ENCODE data around the gene DPM2.

DPM2 gene

GRCh38 chr9:127943011-127943662 is 5.5 kb upstream of the DPM2 start:
- TF ChIP-seq RAD21 (IDR thresholded peaks at IDR 0.05; ENCODE audit: low read depth), result no peak
- no peak for TF ChIP-seq REST (IDR thresholded peaks at IDR 0.05; ENCODE audit: low read depth)
- no peak for TF ChIP-seq YY1 (IDR thresholded peaks at IDR 0.05; ENCODE audit: low read depth)
- no peak for TF ChIP-seq MAX (IDR thresholded peaks at IDR 0.05)
- no peak; the same call in 1 of the 2 replicates for TF ChIP-seq ZBTB7A (IDR thresholded peaks at IDR 0.05; ENCODE audit: low read depth)
- no peak for TF ChIP-seq CEBPB (IDR thresholded peaks at IDR 0.05)
- no peak for TF ChIP-seq FOXM1 (IDR thresholded peaks at IDR 0.05; ENCODE audit: borderline replicate concordance, low read depth)
- no peak for TF ChIP-seq USF1 (IDR thresholded peaks at IDR 0.05)
- no peak for TF ChIP-seq EGR1 (IDR thresholded peaks at IDR 0.05)
- no peak for TF ChIP-seq CREB1 (IDR thresholded peaks at IDR 0.05; ENCODE audit: low read depth)
- no peak for TF ChIP-seq TEAD4 (IDR thresholded peaks at IDR 0.05)
- no peak for TF ChIP-seq EP300 (IDR thresholded peaks at IDR 0.05; ENCODE audit: borderline replicate concordance)
- TF ChIP-seq NFIC (IDR thresholded peaks at IDR 0.05), result no peak

- peak; percentile 53; the same call in 1 of the 2 replicates for TF ChIP-seq RAD21 (IDR thresholded peaks at IDR 0.05; ENCODE audit: low read depth)
- TF ChIP-seq ZBTB7A (IDR thresholded peaks at IDR 0.05; ENCODE audit: low read depth), result peak; percentile 98
- no peak for TF ChIP-seq FOXM1 (IDR thresholded peaks at IDR 0.05; ENCODE audit: borderline replicate concordance, low read depth)
Measured at GRCh38 chr9:127942216-127943010, 4.8 kb upstream of the DPM2 start.

- TF ChIP-seq TAF1 (IDR thresholded peaks at IDR 0.05; ENCODE audit: low read depth), result no peak
- no peak for TF ChIP-seq MAX (IDR thresholded peaks at IDR 0.05)
- no peak for TF ChIP-seq EGR1 (IDR thresholded peaks at IDR 0.05)
- no peak for TF ChIP-seq EP300 (IDR thresholded peaks at IDR 0.05; ENCODE audit: borderline replicate concordance)
- no peak for TF ChIP-seq YY1 (IDR thresholded peaks at IDR 0.05; ENCODE audit: low read depth)
- TF ChIP-seq RAD21 (IDR thresholded peaks at IDR 0.05; ENCODE audit: low read depth), result no peak
- no peak for TF ChIP-seq CREB1 (IDR thresholded peaks at IDR 0.05; ENCODE audit: low read depth)
- no peak for TF ChIP-seq USF1 (IDR thresholded peaks at IDR 0.05)
- TF ChIP-seq REST (IDR thresholded peaks at IDR 0.05; ENCODE audit: low read depth), result no peak
- TF ChIP-seq NFIC (IDR thresholded peaks at IDR 0.05), result no peak
- no peak for TF ChIP-seq FOXM1 (IDR thresholded peaks at IDR 0.05; ENCODE audit: borderline replicate concordance, low read depth)
- no peak for TF ChIP-seq ZBTB7A (IDR thresholded peaks at IDR 0.05; ENCODE audit: low read depth)
- TF ChIP-seq TEAD4 (IDR thresholded peaks at IDR 0.05), result no peak
- no peak for TF ChIP-seq CEBPB (IDR thresholded peaks at IDR 0.05)
- TF ChIP-seq TCF12 (IDR thresholded peaks at IDR 0.05; ENCODE audit: low read depth), result no peak
Measured at GRCh38 chr9:127941961-127942215, 4.2 kb upstream of the DPM2 start.

- no peak for TF ChIP-seq EGR1 (IDR thresholded peaks at IDR 0.05)
- no peak for TF ChIP-seq YY1 (IDR thresholded peaks at IDR 0.05; ENCODE audit: low read depth)
- TF ChIP-seq CREB1 (IDR thresholded peaks at IDR 0.05; ENCODE audit: low read depth), result no peak
- TF ChIP-seq RAD21 (IDR thresholded peaks at IDR 0.05; ENCODE audit: low read depth), result no peak
- no peak for TF ChIP-seq CEBPB (IDR thresholded peaks at IDR 0.05)
- TF ChIP-seq MAX (IDR thresholded peaks at IDR 0.05), result no peak
- TF ChIP-seq USF1 (IDR thresholded peaks at IDR 0.05), result no peak
- TF ChIP-seq FOXM1 (IDR thresholded peaks at IDR 0.05; ENCODE audit: borderline replicate concordance, low read depth), result no peak
- no peak for TF ChIP-seq TAF1 (IDR thresholded peaks at IDR 0.05; ENCODE audit: low read depth)
- TF ChIP-seq REST (IDR thresholded peaks at IDR 0.05; ENCODE audit: low read depth), result no peak
- TF ChIP-seq NFIC (IDR thresholded peaks at IDR 0.05), result no peak
- TF ChIP-seq TEAD4 (IDR thresholded peaks at IDR 0.05), result no peak
- TF ChIP-seq TCF12 (IDR thresholded peaks at IDR 0.05; ENCODE audit: low read depth), result no peak
Measured at GRCh38 chr9:127941062-127941960, 3.7 kb upstream of the DPM2 start.
